ENCODE measurements around the gene FAM114A1.
A peak's percentile ranks its signal among the peaks of the same experiment; 100 is the strongest.
"Not testable (repeated sequence)": the region's sequence is repeated elsewhere in the genome, so short reads cannot be mapped to it uniquely, and the experiment has no call there.

Gene FAM114A1

DNA sequence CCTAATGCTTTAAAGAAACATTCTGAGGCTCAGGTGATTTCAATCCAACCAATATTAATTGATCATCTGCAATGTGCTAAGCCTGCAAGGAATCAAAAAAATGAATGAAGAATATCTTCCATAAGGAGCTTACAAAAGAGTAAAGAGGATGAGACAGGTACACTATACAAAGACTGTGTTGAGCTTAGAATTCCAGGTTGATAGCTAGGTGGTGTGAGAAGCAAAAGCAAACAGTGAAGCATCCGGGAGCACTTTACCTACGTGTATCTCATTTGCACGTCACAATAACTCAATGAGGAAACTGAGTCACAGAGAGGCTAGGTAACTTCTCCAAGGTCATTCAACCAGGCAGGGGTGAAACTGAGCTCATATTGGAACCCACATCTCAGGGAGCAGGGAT lies 37.1 kb downstream of the FAM114A1 start:
- DNase-seq = no peak

- DNase-seq = no peak
Measured at GRCh38 chr4:38905652-38906385, 38.2 kb downstream of the FAM114A1 start.

DNA sequence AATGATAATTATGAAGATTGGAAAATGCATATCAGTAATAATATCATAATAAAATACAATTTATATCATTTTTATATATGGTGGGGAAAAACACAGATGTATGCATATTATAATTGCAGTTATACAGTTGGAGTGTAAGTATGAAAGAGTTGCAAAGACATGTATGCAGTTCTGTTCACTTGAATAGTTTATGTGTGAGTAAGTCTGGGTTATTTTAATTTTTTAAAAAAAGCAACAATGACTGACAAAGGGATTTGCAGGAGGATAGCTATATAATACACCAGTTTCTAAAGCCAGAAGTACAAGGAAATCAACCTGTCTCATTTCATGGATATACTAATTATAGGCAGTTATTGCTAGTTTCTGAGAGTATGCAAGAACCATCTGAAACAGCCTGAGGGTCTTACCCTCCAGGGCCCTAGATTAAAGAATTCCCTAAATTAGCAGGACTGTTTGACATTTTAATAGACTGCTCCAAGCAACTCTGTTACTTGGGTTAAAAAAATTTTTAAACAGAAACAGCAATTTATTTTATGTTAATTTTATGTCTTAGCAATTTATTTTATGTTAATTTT lies 40.2 kb downstream of the FAM114A1 start:
- no peak for DNase-seq

DNA sequence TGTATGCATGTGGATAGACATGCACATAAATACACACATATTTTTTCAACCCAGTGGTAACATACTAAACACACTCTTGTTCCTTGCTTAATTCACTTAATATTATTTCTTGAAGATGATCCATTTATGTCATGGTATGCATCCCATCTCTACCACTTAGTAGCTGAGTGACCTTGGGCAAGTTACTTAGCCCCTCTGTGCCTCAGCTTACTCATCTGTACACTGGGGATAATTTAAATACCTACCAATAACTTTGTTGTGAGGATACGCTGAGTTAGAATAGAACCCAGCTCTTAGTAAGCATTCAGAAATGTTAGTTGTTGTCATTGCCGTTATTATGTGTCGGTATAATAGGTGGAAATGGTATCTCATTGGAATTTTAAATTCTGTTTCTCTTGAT lies 41.4 kb downstream of the FAM114A1 start:
- DNase-seq = no peak

GRCh38 chr4:38911257-38911656 lies 43.7 kb downstream of the FAM114A1 start:
- no peak for DNase-seq

- DNase-seq = peak in 1 of 2 donors; percentile 5
Measured at GRCh38 chr4:38914854-38915253, 47.2 kb downstream of the FAM114A1 start.

DNA sequence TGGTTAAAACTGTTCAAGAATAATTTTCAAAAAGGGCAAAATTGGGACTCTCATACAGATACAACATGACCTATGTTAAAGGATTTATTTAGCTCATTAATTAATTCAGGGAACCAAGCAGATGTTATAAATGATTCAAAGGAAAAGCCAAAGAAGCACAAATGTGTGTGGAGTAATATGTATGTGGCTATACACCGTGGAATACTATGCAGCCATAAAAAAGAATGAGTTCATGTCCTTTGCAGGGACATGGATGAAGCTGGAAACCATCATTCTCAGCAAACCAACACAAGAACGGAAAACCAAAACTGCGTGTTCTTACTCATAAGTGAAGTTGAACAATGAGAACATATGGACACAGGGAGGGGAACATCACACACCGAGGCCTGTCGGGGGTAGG lies 48.7 kb downstream of the FAM114A1 start:
- DNase-seq = not testable (repeated sequence)

- DNase-seq = no peak
Measured at GRCh38 chr4:38917481-38918025, 49.9 kb downstream of the FAM114A1 start.

GRCh38 chr4:38919494-38919893 lies 51.9 kb downstream of the FAM114A1 start:
- DNase-seq = no peak

DNA sequence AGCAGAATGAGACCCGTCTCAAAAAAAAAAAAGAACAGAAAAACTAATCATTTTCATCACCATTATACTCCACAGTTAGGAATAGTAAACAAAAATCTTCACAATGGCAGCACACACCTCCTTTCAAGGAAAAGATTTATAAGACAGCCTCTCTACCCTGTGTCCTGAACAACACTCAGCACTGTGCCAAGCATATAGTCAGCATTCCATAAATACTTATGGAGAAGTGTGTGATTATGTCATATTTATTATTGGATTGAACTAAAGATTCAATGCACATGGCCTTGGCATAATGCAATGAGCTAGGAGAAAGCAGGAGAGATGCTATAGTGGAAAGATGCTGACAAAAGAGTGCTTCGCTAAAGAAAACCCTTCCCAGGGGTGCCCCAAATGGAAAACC lies 52.6 kb downstream of the FAM114A1 start:
- no peak for DNase-seq

GRCh38 chr4:38920677-38921076 lies 53.1 kb downstream of the FAM114A1 start:
- DNase-seq = no peak

DNA sequence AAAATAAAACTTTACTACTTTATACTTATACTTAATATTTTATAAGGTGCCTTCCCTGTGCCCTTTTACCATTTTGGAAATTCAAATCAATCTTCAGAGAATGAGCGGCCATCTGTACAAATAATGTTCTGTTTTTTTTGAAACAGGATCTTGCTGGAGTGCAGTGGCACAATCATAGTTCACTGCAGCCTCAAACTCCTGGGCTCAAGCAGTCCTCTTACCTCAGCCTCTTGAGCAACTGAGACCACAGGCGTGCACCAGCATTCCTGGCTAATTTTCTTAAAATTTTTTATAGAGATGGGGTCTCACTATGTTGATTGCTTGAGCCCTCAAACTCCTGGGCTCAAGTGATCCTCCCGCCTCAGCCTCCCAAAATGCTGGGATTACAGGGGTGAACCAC lies 53.5 kb downstream of the FAM114A1 start:
- no peak for DNase-seq

DNA sequence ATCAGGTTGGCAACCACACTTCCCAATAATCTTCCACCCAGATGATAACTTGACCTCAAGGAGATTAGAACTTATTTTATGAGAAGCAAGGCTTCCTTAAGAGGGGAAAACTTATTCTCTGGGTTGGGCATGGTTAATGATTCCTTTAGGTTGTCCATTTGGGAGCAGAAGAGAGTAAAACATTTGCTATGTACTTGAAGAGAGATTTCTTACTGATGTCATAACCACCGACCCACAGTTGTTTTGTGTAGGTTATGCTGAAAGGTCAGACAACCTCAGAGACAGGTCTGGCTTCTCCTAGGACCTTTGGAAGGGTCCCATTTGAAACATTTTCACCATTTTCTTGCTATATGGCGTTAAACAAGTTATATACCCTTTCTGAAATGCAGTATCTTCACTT lies 56.1 kb downstream of the FAM114A1 start:
- DNase-seq = no peak

DNA sequence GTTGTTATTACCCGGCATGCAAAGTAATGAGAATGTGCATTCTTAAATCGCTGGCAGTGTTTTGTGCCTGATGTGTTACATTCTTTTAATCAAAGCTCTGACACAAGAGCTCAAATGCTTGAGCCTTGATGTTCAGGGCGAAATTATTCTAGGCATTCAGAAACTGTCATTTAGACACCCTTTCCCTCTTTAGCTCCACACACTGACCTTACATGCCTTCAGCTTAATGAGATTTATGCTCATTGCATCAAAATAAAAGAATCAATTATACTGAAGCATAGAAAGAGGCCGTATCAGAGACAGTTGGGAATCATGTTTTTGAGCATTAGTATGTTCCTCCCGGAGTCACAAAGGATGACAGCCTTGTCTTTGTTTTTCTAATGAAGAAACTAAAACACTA lies 56.7 kb downstream of the FAM114A1 start:
- no peak for DNase-seq

DNA sequence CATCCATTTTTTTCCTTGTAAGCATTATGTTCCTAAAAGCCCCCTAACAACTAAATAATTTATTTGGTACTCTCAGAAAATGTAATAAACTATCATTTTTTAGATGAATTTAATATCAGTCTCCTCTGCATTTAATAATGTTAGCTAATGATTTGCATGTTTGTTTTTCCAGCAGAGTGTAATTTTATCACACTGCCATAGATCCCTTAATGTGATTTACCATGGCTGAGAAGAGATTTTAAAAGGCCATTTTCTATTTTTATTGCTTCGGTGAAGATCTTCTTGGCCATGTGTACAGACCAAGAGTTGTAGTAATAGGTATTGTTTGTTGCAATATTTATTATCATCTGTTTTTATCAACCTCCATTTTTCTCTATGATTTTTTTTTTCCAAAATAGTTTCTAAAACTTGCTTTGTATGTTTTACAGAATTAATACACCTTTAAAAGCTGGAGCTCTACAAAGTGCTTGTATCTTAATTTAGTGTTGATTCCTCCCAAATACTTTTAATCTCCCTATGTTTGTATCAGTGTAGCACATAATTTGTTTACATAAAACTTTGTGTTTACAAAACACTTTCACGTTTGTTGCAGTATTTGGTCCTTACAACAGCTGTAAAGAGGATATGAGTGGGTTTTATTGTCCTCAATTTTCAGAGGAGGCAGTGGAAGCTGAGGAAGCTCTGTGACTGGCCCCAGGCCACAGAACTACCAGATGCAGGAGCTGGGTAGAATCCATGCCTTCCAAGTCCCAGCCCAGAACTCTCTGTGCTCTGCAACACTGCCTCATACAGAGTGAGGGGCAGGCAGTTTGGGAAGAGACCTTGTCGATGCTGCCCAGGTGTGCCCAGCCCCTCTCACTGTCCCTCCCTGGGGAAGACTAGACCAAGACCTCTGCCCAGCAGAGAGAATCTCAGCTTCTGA lies 58.1 kb downstream of the FAM114A1 start:
- DNase-seq = no peak

- no peak for DNase-seq
Measured at GRCh38 chr4:38926896-38927295, 59.3 kb downstream of the FAM114A1 start.

DNA sequence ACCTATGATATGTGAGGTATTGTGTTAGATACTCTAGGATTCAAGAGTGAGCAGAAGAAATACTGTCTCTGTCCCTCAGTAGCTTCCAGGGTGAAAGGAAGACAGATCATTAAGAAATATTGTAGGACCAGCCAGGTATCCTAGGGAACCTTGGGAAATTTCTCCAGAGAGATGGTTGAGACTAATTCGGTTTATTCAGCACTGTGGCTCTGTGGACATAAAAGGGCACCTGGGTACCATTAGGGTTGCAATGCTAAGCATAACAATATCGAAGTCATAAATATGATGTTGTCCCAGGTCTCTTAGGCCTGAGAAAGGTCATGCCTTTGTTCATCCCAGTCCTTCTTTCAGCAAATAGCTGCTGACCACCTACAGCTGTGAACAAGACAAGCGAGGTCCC lies 61.0 kb downstream of the FAM114A1 start:
- no peak for DNase-seq

DNA sequence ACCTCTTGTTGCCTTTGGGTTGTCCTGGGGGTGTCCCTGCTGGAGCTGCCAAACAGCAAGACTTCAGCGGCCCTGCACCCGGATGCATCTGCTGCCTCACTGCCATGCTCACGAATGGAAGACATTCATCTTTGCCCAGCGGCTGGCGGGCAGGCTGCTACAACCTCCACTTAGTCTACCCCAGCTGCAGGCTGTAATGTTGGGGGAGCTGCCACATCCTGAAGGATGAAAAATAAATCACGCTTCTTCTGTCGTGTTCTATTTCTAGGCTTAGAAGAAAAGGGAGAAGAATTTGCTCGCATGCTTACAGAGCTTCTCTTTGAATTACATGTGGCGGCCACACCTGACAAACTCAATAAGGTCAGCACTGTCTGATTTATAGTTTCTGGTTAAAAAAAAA lies 61.4 kb downstream of the FAM114A1 start:
- DNase-seq = no peak

GRCh38 chr4:38930204-38930603 lies 62.6 kb downstream of the FAM114A1 start:
- no peak for DNase-seq

- no peak for DNase-seq
Measured at GRCh38 chr4:38930707-38931106, 63.1 kb downstream of the FAM114A1 start.

DNA sequence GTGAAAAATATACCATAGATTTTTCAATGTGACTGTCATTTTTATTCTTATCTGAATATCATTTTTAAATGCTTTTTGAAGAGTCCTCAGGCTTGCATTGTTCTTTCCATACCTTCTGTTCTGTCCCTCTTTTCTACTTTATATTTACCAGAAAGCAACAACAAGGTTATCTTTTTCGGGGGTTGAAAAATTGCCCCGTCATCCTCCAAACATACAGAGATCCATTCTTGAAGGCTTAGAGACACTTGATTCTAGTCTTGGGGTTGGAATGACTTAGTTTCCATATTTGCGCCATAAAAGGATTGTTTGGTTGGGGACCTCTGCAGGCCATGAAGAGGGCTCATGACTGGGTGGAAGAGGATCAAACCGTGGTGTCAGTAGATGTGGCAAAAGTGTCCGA lies 63.5 kb downstream of the FAM114A1 start:
- no peak for DNase-seq

DNA sequence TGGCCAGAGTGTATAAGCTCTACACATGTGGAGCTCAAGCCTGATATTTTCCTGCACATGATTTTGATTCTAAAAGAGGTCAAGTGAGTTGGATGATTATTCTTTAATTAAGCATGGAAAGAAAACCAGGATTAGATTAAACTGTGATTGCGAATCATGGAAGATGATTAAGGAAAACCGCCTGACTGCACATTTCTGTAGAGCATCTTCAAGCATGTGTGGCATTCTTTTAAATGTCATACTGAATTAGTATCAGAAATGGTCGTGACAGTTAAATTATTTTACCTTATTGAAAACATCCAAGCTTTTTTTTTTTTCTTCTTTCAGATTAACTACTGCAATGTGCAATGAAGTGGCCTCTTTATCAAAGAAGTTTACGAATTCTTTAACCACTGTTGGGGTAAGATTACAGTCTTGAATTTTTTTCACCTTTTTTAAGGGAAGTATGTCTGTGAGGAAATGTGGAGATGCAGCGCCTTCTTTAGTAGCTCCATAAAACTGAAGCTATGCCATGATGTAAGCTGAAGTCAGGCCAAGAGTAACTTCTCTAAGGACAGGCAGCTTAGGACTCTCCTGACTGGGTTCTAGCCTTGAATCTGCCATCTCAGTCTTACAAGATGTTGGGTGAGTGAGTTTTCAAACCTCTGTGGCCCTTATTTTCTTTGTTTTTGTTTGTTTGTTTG lies 67.9 kb downstream of the FAM114A1 start:
- no peak for DNase-seq

GRCh38 chr4:38939165-38939564 lies 71.6 kb downstream of the FAM114A1 start:
- no peak for DNase-seq

Data from stimulated activated CD4-positive, alpha-beta T cell treated with anti-CD3 and anti-CD28 coated beads, Interleukin-2, amount 100 ng/mL, for 24 hours (primary cell).